Right cardiac atrium (tissue), 5 donors: ENCODE measurements around the gene C17orf50. TPM values are rescaled to one million over a fixed set of nuclear protein-coding genes. Genes with fewer than 3 reads are reported as not detected.

Source experiments
- ATAC-seq, 2 donors: fragments of 200-7000 bp; cut with Tn5 transposase; one replicate each; pipeline versions ENCODE4 v1.8.0 to v1.9.1; 2020; ENCODE audit warnings: moderate library complexity in 2 of 2, mild to moderate bottlenecking in 1 of 2
- DNase-seq, 3 donors: peaks; one replicate each; pipeline ENCODE4 v3.0.0-alpha.2; 2020
- H3K27ac ChIP-seq: one replicate; pipeline ENCODE4 v1.5.1; 2013; ENCODE audit warnings: mild to moderate bottlenecking, low read length, control low read depth, moderate library complexity
- H3K27me3 ChIP-seq: one replicate; pipeline ENCODE4 v1.6.1; 2013; ENCODE audit not compliant: control insufficient read depth, insufficient read depth
- H3K4me1 ChIP-seq: one replicate; pipeline ENCODE4 v1.6.1; 2013; ENCODE audit warnings: low read length; ENCODE audit not compliant: control insufficient read depth, insufficient read depth
- H3K4me3 ChIP-seq: one replicate; pipeline ENCODE4 v1.5.1; 2013; ENCODE audit warnings: low read length, control low read depth
- H3K9me3 ChIP-seq: one replicate; pipeline ENCODE4 v1.6.1; 2013; ENCODE audit warnings: low read length; ENCODE audit not compliant: control insufficient read depth
- WGBS: extraction: QIAGEN DNeasy Blood & Tissue Kit; methylation state at CpG from one replicate; pipeline ENCODE4 v1.1.7; 2013; 5-methylcytosine and 5-hydroxymethylcytosine counted together
- intact Hi-C, 4 donors: fragments of 100-400 bp; cut with DNase I; formaldehyde crosslinking; loops; one replicate each; pipeline versions ENCODE4 v1.11.0 to v1.14.0; 2022 to 2023
- polyA plus RNA-seq: library from polyadenylated mRNA; stranded (reverse); fragments of 200-250 nt; gene quantifications from one replicate; pipeline ENCODE4 v1.2.3, GENCODE V29; 2013
- total RNA-seq, 4 donors: library from RNA; stranded (reverse); fragmentation: NEBNext Ultra II Directional; extraction: Animal tissue kit (Norgen Biotek cat#: 25700); gene quantifications; one replicate each; pipeline ENCODE4 v1.2.1, GENCODE V29; 2021
- donor health status: healthy with polysubstance abuse.
- donor health status: DM: no; HTN: yes; CAD: no.
- donor health status: DM: no; HTN: no; CAD: no.
- donor health status: DM: no; HTN: yes; CAD: no; lungs with severe emphysema.
- donor health status: DM: yes; HTN: yes; CAD: no.

C17orf50 gene
- total and polyA plus RNA-seq, 5 donors, result 0.14 TPM; not detected in 4

- no peak for DNase-seq
- no peak for ATAC-seq
- Histone ChIP-seq H3K27ac (no peak overlapping the region), H3K9me3 (no peaks in the 10 kb centered on the region), H3K27me3 (no peaks in the 10 kb centered on the region), H3K4me1 (peaks cover 14% of the 10 kb centered on the region), H3K4me3 (no peak overlapping the region)
- intact Hi-C loops, result loop anchor here in 1 of 4 donors (5.0 kb wide), 1 partner anchor 32 kb away; no protein-coding TSS in a partner anchor
- 93% methylated on average over 48 of the region's 48 CpGs for WGBS
These were observed 9.3 kb downstream of the C17orf50 start for GRCh38 chr17:35769895-35770486.

GRCh38 chr17:35773129-35773528, 12.4 kb downstream of the C17orf50 start:
- intact Hi-C loops, result no loop called here
- no peak overlapping the region for H3K4me3 ChIP-seq
- DNase-seq (no peak), ATAC-seq (no peak)
- WGBS, result 90% methylated on average over 20 of the region's 20 CpGs
- H3K27ac ChIP-seq, result no peak overlapping the region
- no peaks in the 10 kb centered on the region for H3K27me3 ChIP-seq
- H3K9me3 ChIP-seq, result no peaks in the 10 kb centered on the region
- H3K4me1 ChIP-seq, result peaks cover 20% of the 10 kb centered on the region

GRCh38 chr17:35773679-35774425, 13.2 kb downstream of the C17orf50 start:
- WGBS, result 47% methylated on average over 10 of the region's 10 CpGs
- Histone ChIP-seq H3K27me3 (no peaks in the 10 kb centered on the region), H3K4me3 (no peak overlapping the region), H3K9me3 (no peaks in the 10 kb centered on the region), H3K4me1 (peaks cover 20% of the 10 kb centered on the region), H3K27ac (peak overlapping the region; percentile 63)
- ATAC-seq, result peak; percentile 21 to 53
- DNase-seq, result no peak
- intact Hi-C loops, result no loop called here

GRCh38 chr17:35774499-35774898, 13.8 kb downstream of the C17orf50 start:
- peak; percentile 77 to 88 (median 86) for DNase-seq
- Histone ChIP-seq H3K4me3 (no peak overlapping the region), H3K27ac (peak overlapping the region; percentile 63), H3K9me3 (no peaks in the 10 kb centered on the region), H3K27me3 (no peaks in the 10 kb centered on the region), H3K4me1 (peaks cover 20% of the 10 kb centered on the region)
- intact Hi-C loops, result no loop called here
- 49% methylated on average over 5 of the region's 5 CpGs for WGBS
- peak; percentile 74 to 80 for ATAC-seq

- peak in 1 of 3 donors; percentile 63 for DNase-seq
- intact Hi-C loops, result no loop called here
- Histone ChIP-seq H3K27me3 (no peaks in the 10 kb centered on the region), H3K9me3 (no peaks in the 10 kb centered on the region), H3K4me1 (peaks cover 20% of the 10 kb centered on the region), H3K27ac (peak overlapping the region; percentile 54), H3K4me3 (no peak overlapping the region)
- 66% methylated on average over 5 of the region's 5 CpGs for WGBS
- ATAC-seq, result no peak
These were observed 14.4 kb downstream of the C17orf50 start for GRCh38 chr17:35775039-35775438.

GRCh38 chr17:35775583-35775982, 14.9 kb downstream of the C17orf50 start:
- intact Hi-C loops, result no loop called here
- H3K9me3 ChIP-seq, result no peaks in the 10 kb centered on the region
- H3K27me3 ChIP-seq, result no peaks in the 10 kb centered on the region
- 69% methylated on average over 6 of the region's 6 CpGs for WGBS
- H3K4me1 ChIP-seq, result peaks cover 20% of the 10 kb centered on the region
- ATAC-seq, result no peak
- H3K4me3 ChIP-seq, result no peak overlapping the region
- DNase-seq, result no peak
- H3K27ac ChIP-seq, result peak overlapping the region; percentile 54

- ATAC-seq (no peak), DNase-seq (peak in 1 of 3 donors; percentile 58)
- peaks cover 22% of the 10 kb centered on the region for H3K4me1 ChIP-seq
- WGBS, result 87% methylated on average over 16 of the region's 16 CpGs
- intact Hi-C loops, result no loop called here
- no peaks in the 10 kb centered on the region for H3K9me3 ChIP-seq
- no peak overlapping the region for H3K4me3 ChIP-seq
- no peak overlapping the region for H3K27ac ChIP-seq
- H3K27me3 ChIP-seq, result no peaks in the 10 kb centered on the region
These were observed 18.0 kb downstream of the C17orf50 start for GRCh38 chr17:35778641-35779196.

GRCh38 chr17:35780950-35781349, 20.3 kb downstream of the C17orf50 start:
- DNase-seq, result no peak
- ATAC-seq, result no peak
- Histone ChIP-seq H3K4me3 (no peak overlapping the region), H3K4me1 (peaks cover 14% of the 10 kb centered on the region), H3K27me3 (no peaks in the 10 kb centered on the region), H3K9me3 (no peaks in the 10 kb centered on the region), H3K27ac (no peak overlapping the region)
- intact Hi-C loops, result no loop called here
- WGBS, result 65% methylated on average over 3 of the region's 3 CpGs

GRCh38 chr17:35784895-35785294, 24.2 kb downstream of the C17orf50 start:
- Histone ChIP-seq H3K4me3 (no peak overlapping the region), H3K4me1 (peaks cover 13% of the 10 kb centered on the region), H3K9me3 (no peaks in the 10 kb centered on the region), H3K27me3 (no peaks in the 10 kb centered on the region), H3K27ac (no peak overlapping the region)
- ATAC-seq (no peak), DNase-seq (no peak)
- intact Hi-C loops, result no loop called here
- 90% methylated on average over 2 of the region's 2 CpGs for WGBS

- intact Hi-C loops, result no loop called here
- Histone ChIP-seq H3K4me1 (peaks cover 13% of the 10 kb centered on the region), H3K27me3 (no peaks in the 10 kb centered on the region), H3K4me3 (no peak overlapping the region), H3K27ac (no peak overlapping the region), H3K9me3 (no peaks in the 10 kb centered on the region)
- ATAC-seq, result no peak
- 45% methylated on average over 3 of the region's 3 CpGs for whole genome bisulfite sequencing
- no peak for DNase-seq
These were observed 26.3 kb downstream of the C17orf50 start for GRCh38 chr17:35786941-35787432.
